CD4-positive, alpha-beta T cell (primary cell): Measurements from ENCODE around the gene PRPF8. TPM values are rescaled to one million over a fixed set of nuclear protein-coding genes. Genes with fewer than 3 reads are reported as not detected.

Experiments used
- ATAC-seq: fragments of 200-7000 bp; cut with Tn5 transposase; one replicate; pipeline ENCODE4 v1.10.0; 2022; ENCODE audit warnings: mild to moderate bottlenecking; ENCODE audit not compliant: poor library complexity
- CTCF ChIA-PET: fragments of 350-600 bp; sonication (Branson Sonifier 250); formaldehyde crosslinking; loops from one replicate; lab custom pipeline; 2021; ENCODE audit warnings: antibody characterized with exemption, inconsistent platforms; lab: Charles Lee
- POLR2A ChIA-PET: fragments of 350-600 bp; sonication (Branson Sonifier 250); formaldehyde crosslinking; loops from one replicate; lab custom pipeline; 2021; ENCODE audit warnings: antibody characterized with exemption, inconsistent platforms; lab: Charles Lee
- DNase-seq, 14 experiments: peaks; one replicate each; pipeline ENCODE4 v3.0.0-alpha.2; 2013 to 2020; ENCODE audit warnings: mixed read lengths in 2 of 14
- H3K27ac ChIP-seq, 2 donors: one replicate each; pipeline versions ENCODE4 v1.5.1 to v1.7.0; 2013; ENCODE audit warnings: low read length in 2 of 2, low read depth in 1 of 2, mild to moderate bottlenecking in 1 of 2
- H3K27me3 ChIP-seq, 2 experiments: 1 replicate in 1 of 2; 2 replicates in 1 of 2; pipeline versions ENCODE4 v1.6.1 to v1.7.0; 2013; ENCODE audit warnings: low read length in 2 of 2, control low read depth in 1 of 2, mild to moderate bottlenecking in 1 of 2, moderate library complexity in 1 of 2; ENCODE audit not compliant: insufficient read depth in 2 of 2, control insufficient read depth in 1 of 2
- H3K36me3 ChIP-seq: one replicate; pipeline ENCODE4 v1.6.1; 2013; ENCODE audit warnings: low read length, control low read depth; ENCODE audit not compliant: insufficient read depth
- H3K4me1 ChIP-seq: one replicate; pipeline ENCODE4 v1.6.1; 2013; ENCODE audit warnings: low read length, control low read depth; ENCODE audit not compliant: insufficient read depth
- H3K4me3 ChIP-seq: one replicate; pipeline ENCODE4 v1.5.1; 2013; ENCODE audit warnings: mild to moderate bottlenecking, low read length, moderate library complexity
- H3K9me3 ChIP-seq, 2 experiments: 1 replicate in 1 of 2; 2 replicates in 1 of 2; pipeline versions ENCODE4 v1.6.1 to v1.7.0; 2013; ENCODE audit warnings: low read length in 2 of 2, mild to moderate bottlenecking in 2 of 2, control low read depth in 1 of 2, moderate library complexity in 1 of 2; ENCODE audit not compliant: control insufficient read depth in 1 of 2, insufficient read depth in 1 of 2
- H3K27ac Mint-ChIP-seq: one replicate; pipeline ENCODE4 v1.8.0; 2020; ENCODE audit warnings: mixed read lengths
- H3K27me3 Mint-ChIP-seq: one replicate; pipeline ENCODE4 v1.8.0; 2021; ENCODE audit warnings: mixed read lengths
- H3K36me3 Mint-ChIP-seq: one replicate; pipeline ENCODE4 v1.8.0; 2021; ENCODE audit warnings: low read depth, mixed read lengths
- H3K4me1 Mint-ChIP-seq: one replicate; pipeline ENCODE4 v1.8.0; 2021; ENCODE audit warnings: low read depth, mixed read lengths
- H3K4me3 Mint-ChIP-seq: one replicate; pipeline ENCODE4 v1.8.0; 2020; ENCODE audit warnings: mild to moderate bottlenecking, mixed read lengths
- H3K9me3 Mint-ChIP-seq: one replicate; pipeline ENCODE4 v1.8.0; 2020; ENCODE audit warnings: mixed read lengths
- intact Hi-C, 2 experiments: fragments of 100-400 bp; cut with DNase I in 1 of 2; cut with micrococcal nuclease in 1 of 2; formaldehyde crosslinking; loops; one replicate each; pipeline versions ENCODE4 v1.15.1 to v1.9.0; 2023 to 2025; cut with DNase I, micrococcal nuclease
- total RNA-seq, 174 experiments: library from RNA in 2 of 174; stranded (reverse) in 2 of 174; gene quantifications; one replicate each; pipeline ENCODE4 v1.2.3 and lab custom pipeline; 2021 to 2026
- TF ChIP-seq, protein P1 (sequence below): fragments of 200-600 bp; IDR thresholded peaks from one replicate; pipeline ENCODE4 v1.8.0; 2022; ENCODE audit warnings: antibody characterized with exemption, mild to moderate bottlenecking

PRPF8 gene
- total RNA-seq, 2 experiments from 2014 or later, result 550 to 572 TPM

- H3K27me3 ChIP-seq, result peaks cover 4 to 13% of the 10 kb centered on the region in 2 experiments
- peaks cover 52% of the 10 kb centered on the region for H3K4me1 ChIP-seq
- ChIA-PET CTCF (interaction anchor here (0.7 to 3.3 kb wide), 5 partner anchors 47 to 338 kb away, joined by 3 to 13 read pairs (median 11); partner anchors contain the start of gene HIC1), POLR2A (interaction anchor here (0.6 to 2.7 kb wide), 40 partner anchors 8 to 685 kb away, joined by 3 to 52 read pairs (median 4); partner anchors contain the start of genes PITPNA, PRPF8, RILP and RPA1)
- Mint-ChIP-seq H3K27ac (peak overlapping the region; percentile 89), H3K27me3 (peaks cover 9% of the 10 kb centered on the region), H3K36me3 (peaks cover 8% of the 10 kb centered on the region), H3K4me1 (peaks cover 35% of the 10 kb centered on the region), H3K9me3 (no peaks in the 10 kb centered on the region), H3K4me3 (peak overlapping the region; percentile 95)
- DNase-seq (peak; percentile 99 to 100 (median 100)), ATAC-seq (peak; percentile 89)
- H3K27ac ChIP-seq, result peak overlapping the region; percentile 84 to 96
- no peaks in the 10 kb centered on the region for H3K9me3 ChIP-seq
- H3K36me3 ChIP-seq, result peaks cover 6% of the 10 kb centered on the region
- peak overlapping the region; percentile 94 for H3K4me3 ChIP-seq
- intact Hi-C loops, result loop anchor here (1.0 to 5.0 kb wide), 7 partner anchors 32 to 546 kb away; partner anchors contain the start of genes SMYD4 (in 2 of the 2), PRPF8 (in 1 of the 2) and RILP (in 1 of the 2)
- TF ChIP-seq, protein P1, sequence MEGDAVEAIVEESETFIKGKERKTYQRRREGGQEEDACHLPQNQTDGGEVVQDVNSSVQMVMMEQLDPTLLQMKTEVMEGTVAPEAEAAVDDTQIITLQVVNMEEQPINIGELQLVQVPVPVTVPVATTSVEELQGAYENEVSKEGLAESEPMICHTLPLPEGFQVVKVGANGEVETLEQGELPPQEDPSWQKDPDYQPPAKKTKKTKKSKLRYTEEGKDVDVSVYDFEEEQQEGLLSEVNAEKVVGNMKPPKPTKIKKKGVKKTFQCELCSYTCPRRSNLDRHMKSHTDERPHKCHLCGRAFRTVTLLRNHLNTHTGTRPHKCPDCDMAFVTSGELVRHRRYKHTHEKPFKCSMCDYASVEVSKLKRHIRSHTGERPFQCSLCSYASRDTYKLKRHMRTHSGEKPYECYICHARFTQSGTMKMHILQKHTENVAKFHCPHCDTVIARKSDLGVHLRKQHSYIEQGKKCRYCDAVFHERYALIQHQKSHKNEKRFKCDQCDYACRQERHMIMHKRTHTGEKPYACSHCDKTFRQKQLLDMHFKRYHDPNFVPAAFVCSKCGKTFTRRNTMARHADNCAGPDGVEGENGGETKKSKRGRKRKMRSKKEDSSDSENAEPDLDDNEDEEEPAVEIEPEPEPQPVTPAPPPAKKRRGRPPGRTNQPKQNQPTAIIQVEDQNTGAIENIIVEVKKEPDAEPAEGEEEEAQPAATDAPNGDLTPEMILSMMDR, result no peak
These were observed 31.6 kb upstream of the PRPF8 start for GRCh38 chr17:1716076-1716911.

DNA sequence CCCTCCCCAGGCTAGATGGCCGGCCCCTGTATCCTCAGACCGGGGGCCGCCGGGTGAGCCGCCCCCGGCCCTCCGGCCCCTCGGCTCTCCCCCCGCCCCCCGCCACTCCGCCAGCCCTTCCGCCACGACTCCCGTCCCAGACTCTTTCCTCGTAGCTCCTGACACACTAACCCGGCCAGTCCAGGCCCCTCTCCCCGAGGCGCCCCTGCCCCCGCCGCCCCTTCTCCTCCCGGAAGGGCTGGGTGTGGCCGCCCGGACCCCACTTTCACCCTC lies 31.1 kb upstream of the PRPF8 start:
- TF ChIP-seq, protein P1, result no peak
- Histone ChIP-seq H3K27me3 (peaks cover 4 to 13% of the 10 kb centered on the region in 2 experiments), H3K9me3 (no peaks in the 10 kb centered on the region), H3K4me1 (peaks cover 52% of the 10 kb centered on the region), H3K27ac (peak overlapping the region in 1 of 2 donors; percentile 52), H3K4me3 (peak overlapping the region; percentile 72), H3K36me3 (peaks cover 6% of the 10 kb centered on the region)
- Mint-ChIP-seq H3K27me3 (peaks cover 9% of the 10 kb centered on the region), H3K27ac (peak overlapping the region; percentile 89), H3K4me1 (peaks cover 37% of the 10 kb centered on the region), H3K9me3 (no peaks in the 10 kb centered on the region), H3K4me3 (peak overlapping the region; percentile 95), H3K36me3 (peaks cover 8% of the 10 kb centered on the region)
- ChIA-PET POLR2A (interaction anchor here (0.7 to 2.7 kb wide), 21 partner anchors 9 to 621 kb away, joined by 3 to 52 read pairs (median 7); partner anchors contain the start of genes PRPF8, RILP, RPA1 and SERPINF1), CTCF (interaction anchor here (0.7 to 3.3 kb wide), 5 partner anchors 46 to 339 kb away, joined by 3 to 13 read pairs (median 11); partner anchors contain the start of gene HIC1)
- intact Hi-C loops, result loop anchor here (1.0 to 5.0 kb wide), 7 partner anchors 31 to 547 kb away; partner anchors contain the start of genes SMYD4 (in 2 of the 2), PRPF8 (in 1 of the 2) and RILP (in 1 of the 2)
- ATAC-seq, result no peak
- no peak for DNase-seq

GRCh38 chr17:1714980-1715802 lies 30.5 kb upstream of the PRPF8 start:
- H3K27ac Mint-ChIP-seq, result peak overlapping the region; percentile 39
- POLR2A ChIA-PET, result interaction anchor here (0.7 to 2.7 kb wide), 17 partner anchors 9 to 621 kb away, joined by 3 to 52 read pairs (median 11); partner anchors contain the start of genes PRPF8, RILP, RPA1 and SERPINF1
- H3K4me1 Mint-ChIP-seq, result peaks cover 39% of the 10 kb centered on the region
- H3K36me3 Mint-ChIP-seq, result peaks cover 8% of the 10 kb centered on the region
- H3K27me3 Mint-ChIP-seq, result peaks cover 9% of the 10 kb centered on the region
- intact Hi-C loops, result loop anchor here in 1 of 2 experiments (5.0 kb wide), 1 partner anchor 547 kb away; no protein-coding TSS in a partner anchor
- Histone ChIP-seq H3K36me3 (peaks cover 6% of the 10 kb centered on the region), H3K9me3 (no peaks in the 10 kb centered on the region), H3K4me3 (peak overlapping the region; percentile 72), H3K27ac (peak overlapping the region in 1 of 2 donors; percentile 16), H3K27me3 (peaks cover 7 to 17% of the 10 kb centered on the region in 2 experiments), H3K4me1 (peaks cover 53% of the 10 kb centered on the region)
- CTCF ChIA-PET, result interaction anchor here (1.4 to 3.3 kb wide), 4 partner anchors 46 to 339 kb away, joined by 3 to 13 read pairs (median 12); partner anchors contain the start of gene HIC1
- peak overlapping the region; percentile 69 for H3K4me3 Mint-ChIP-seq
- no peaks in the 10 kb centered on the region for H3K9me3 Mint-ChIP-seq
- TF ChIP-seq, protein P1, result no peak
- peak in 9 of 14 experiments; percentile 28 to 78 (median 44) for DNase-seq
- ATAC-seq, result no peak
